ENCODE measurements around the gene SNX14.

Gene SNX14

GRCh38 chr6:85506441-85507093 lies 87.1 kb downstream of the SNX14 start:
- no peak for DNase-seq (ENCODE audit: low spot score)

GRCh38 chr6:85498596-85499258 lies 94.9 kb downstream of the SNX14 start:
- no peak for DNase-seq (ENCODE audit: low spot score)

DNA sequence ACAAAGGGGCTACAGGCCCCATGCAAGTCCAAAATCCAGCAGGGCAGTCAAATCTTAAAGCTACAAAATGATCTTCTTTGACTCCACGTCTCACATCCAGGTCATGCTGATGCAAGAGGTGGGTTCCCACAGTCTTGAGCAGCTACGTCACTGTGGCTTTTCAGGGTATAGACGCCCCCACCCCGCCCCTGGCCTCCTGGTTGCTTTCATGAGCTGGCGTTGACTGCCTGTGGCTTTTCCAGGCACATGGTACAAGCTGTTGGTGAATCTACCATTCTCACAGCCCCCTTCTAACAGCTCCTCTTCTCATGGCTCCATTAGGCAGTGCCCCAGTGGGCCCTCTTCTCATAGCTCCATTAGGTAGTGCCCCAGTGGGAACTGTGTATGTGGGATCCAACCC lies 96.8 kb downstream of the SNX14 start:
- no peak for DNase-seq (ENCODE audit: low spot score)

GRCh38 chr6:85496009-85496579 lies 97.6 kb downstream of the SNX14 start:
- DNase-seq (ENCODE audit: low spot score) = no peak

GRCh38 chr6:85494547-85495536 lies 98.8 kb downstream of the SNX14 start:
- no peak for DNase-seq (ENCODE audit: low spot score)

- DNase-seq (ENCODE audit: low spot score) = no peak
Measured at GRCh38 chr6:85493389-85493788, 100.3 kb downstream of the SNX14 start.

DNA sequence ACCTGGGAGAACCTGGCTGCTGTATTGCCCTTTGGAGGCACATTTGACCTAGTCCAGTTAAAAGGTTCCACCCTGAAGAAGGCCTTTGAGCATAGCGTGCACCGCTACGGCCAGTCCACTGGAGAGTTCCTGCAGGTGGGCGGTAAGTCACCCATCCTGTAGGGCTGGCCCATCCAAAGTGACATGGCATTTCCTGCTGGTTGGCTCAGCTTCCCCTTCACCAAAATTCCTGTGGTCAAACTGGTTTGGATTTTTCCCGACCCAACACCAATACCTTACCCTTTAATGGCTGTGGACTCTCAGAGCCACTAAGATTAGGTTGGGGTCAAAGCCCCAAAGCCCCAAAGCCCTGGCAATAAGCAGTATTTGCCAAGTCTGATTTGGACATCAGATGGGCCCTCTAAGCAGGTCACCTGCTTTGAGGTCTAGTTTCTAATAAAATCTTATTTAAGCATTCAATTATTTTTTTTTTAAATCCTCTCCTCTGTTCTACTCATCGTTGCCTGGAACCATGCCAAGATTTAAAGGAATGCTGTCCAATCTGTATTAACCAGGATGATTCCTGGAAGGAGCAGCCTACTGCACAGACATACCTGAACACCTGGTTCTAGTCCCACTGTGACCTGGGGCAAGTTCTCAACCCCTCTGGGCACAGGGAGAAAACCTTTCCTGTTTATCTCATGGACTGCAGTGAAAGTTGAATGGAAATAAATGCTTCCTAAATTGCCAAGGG lies 103.0 kb downstream of the SNX14 start:
- DNase-seq (ENCODE audit: low spot score) = no peak

DNA sequence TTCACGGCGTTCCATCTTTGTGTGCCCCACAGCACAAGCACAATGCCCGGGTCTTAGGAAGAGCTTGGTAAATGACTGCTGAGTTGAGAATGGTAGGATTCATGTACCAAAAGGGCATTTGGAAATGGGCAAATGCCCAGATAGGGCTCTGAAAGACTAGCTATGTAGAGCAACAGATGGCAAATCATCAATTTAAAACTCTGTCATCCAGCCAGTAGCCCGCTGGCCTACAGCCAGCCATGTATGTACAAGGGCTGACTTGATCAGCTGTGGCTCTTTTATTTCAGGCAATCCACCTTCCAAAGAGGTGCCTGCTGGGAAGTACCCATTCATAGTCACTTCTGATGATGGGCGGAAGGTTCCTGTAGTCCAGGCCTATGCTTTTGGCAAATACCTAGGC lies 108.7 kb downstream of the SNX14 start:
- no peak for DNase-seq (ENCODE audit: low spot score)

- DNase-seq (ENCODE audit: low spot score) = no peak
Measured at GRCh38 chr6:85483846-85484245, 109.8 kb downstream of the SNX14 start.

DNA sequence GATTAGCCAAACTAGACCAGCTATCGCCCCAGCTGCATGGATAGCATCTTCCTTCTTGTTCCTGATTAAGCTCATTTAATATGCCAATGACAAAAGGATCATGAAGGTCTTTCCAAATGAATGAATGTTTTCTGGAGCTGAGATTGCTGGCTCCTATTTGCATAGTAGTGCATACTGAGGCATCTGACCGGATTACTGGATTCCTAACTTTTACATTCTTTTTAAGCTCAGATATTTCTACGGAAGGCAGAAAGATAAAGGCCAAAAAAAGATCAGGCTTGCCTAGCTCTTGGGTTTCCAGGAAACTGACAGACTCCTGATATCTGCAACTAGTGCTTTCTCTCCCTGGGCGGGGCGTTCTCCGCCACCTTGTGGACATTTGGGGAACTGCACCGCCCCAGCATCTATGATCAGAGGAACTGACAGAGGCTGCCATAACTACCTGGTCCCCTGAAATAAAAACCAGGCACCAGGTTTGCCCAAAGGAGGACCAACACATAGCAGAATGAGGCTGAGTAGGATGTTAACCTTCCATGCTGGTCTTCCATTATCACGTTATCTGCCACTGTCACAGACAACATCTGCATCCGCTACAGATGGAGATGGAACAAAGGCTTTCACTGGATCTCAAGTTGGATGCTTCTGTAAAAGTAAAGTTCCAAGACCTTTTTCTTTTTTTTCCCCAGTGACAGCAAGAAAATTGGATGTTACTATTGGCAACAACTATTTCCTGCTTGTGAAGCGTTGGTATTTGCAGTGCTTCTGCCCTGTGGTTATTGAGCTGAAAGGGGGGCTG lies 110.6 kb downstream of the SNX14 start:
- DNase-seq (ENCODE audit: low spot score) = peak; percentile 58

DNA sequence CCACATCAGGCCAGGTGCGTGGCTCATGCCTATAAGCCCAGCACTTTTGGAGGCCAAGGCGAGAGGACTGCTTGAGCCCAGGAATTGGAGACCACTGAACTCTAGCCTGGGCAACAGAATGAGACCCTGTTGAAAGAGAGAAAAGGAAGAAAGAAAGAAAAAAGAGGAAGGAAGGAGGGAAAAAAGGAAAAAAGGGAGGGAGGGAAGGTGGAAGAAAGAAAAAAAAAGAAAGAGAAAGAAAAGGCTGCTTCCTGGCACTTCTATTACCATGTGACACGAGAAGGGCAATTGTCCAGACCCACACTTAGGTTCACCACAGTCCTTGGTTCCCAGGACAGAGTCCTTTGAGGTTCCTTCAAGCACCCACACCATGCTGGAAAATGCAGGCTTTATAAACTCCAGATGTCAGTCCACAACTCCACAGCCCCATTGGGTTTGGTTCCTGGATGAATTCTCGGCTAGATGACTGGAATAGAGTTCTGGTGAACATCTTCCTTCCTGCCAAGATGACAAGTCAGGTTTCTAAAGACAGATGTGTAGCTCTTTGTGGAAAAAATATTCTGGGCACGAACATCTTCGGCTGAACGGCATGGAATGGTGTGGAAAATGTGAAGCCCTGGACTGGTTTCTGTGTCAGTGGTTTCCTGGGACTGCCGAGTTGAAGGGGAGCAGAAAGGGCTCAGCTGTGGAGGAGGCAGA lies 111.3 kb downstream of the SNX14 start:
- no peak for DNase-seq (ENCODE audit: low spot score)

GRCh38 chr6:85479208-85479607 lies 114.5 kb downstream of the SNX14 start:
- DNase-seq (ENCODE audit: low spot score) = no peak

DNA sequence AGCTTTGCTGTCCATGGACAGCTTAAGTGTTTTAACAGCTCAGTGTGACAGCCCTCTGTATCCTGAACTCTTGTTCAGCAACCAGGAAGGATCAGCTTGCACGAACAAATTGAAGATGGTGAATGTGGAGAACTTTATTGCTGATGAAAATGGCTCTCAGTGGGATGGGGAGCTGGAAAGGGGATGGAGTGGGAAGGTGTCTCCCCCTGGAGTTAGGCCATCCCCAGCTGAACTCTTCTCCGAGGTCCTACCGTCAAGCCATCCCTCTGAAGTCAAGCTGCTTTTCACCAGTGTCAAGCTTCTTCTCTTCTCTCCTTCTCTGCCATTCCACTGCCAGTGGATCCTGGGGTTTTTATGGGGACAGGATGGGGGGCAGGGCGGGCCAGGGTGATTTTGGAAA lies 117.1 kb downstream of the SNX14 start:
- no peak for DNase-seq (ENCODE audit: low spot score)

- no peak for DNase-seq (ENCODE audit: low spot score)
Measured at GRCh38 chr6:85473748-85474147, 119.9 kb downstream of the SNX14 start.

GRCh38 chr6:85472744-85473143 lies 120.9 kb downstream of the SNX14 start:
- no peak for DNase-seq (ENCODE audit: low spot score)

DNA sequence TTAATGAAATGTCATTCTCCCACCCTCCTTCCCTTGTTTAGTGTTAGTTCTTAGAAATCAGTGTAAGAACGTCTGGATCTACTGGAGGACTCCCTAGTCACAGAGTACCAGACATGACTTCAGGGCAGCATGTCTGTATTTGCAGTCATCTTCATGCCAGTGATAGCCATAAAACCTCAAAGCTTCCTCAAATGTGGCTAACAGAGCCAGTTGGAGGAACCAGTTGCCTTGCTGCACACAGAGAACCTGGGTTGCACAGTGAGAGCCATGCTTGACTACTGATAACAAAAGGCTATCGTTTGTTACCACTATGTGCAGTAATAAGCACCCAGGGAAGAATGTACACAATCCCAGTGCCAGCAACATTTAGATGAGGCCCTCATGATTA lies 123.6 kb downstream of the SNX14 start:
- no peak for DNase-seq (ENCODE audit: low spot score)

GRCh38 chr6:85469276-85470022 lies 124.2 kb downstream of the SNX14 start:
- no peak for DNase-seq (ENCODE audit: low spot score)

DNA sequence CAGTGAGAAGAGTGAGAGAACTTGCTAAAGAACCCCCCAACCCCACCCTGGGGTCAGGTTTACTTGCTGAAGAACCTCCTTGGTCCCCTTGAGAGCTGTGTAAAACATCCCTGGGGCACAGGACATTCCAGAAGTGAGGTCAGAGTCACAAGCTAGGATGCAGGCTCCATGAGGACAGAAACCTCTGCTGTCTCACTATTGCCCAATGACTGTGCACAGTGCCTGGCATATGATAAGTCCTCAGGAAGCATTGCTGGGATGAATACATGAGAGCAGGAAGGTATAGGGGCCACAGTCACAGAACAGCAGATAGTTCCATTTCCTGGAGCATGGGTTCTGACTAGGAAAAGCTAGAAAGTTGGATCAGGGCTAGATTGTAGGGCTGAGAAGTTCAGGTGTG lies 125.3 kb downstream of the SNX14 start:
- no peak for DNase-seq (ENCODE audit: low spot score)

- no peak for DNase-seq (ENCODE audit: low spot score)
Measured at GRCh38 chr6:85465762-85466161, 127.9 kb downstream of the SNX14 start.

All from Ammon's horn (tissue), 1 donor.